SK-N-SH (cell line): ENCODE results near the gene AGAP9. TPM values are rescaled to one million over a fixed set of nuclear protein-coding genes. Genes with fewer than 3 reads are reported as not detected.
A peak's percentile ranks its signal among the peaks of the same experiment; 100 is the strongest.
"Not testable (repeated sequence)": the region's sequence is repeated elsewhere in the genome, so short reads cannot be mapped to it uniquely, and the experiment has no call there.

ENCODE experiments used
- CTCF ChIA-PET: fragments of 300-600, 350-600 bp; formaldehyde crosslinking; extraction: SDS; loops from one replicate; lab custom pipeline; 2021; lab: Yijun Ruan, JAX
- POLR2A ChIA-PET: fragments of 350-600 bp; sonication (Branson Sonifier 250); formaldehyde crosslinking; extraction: SDS; loops from one replicate; lab custom pipeline; 2020; ENCODE audit warnings: antibody characterized with exemption, inconsistent platforms; lab: Yijun Ruan, JAX
- DNase-seq: peaks from one replicate; pipeline ENCODE4 v3.0.0; 2012
- H2AFZ ChIP-seq: fragments of 200-600 bp; sonication (generic); 2 replicates; pipeline ENCODE4 v1.8.1; 2016; ENCODE audit warnings: antibody characterized with exemption, mild to moderate bottlenecking, low read depth
- H3F3A ChIP-seq: fragments of 200-600 bp; sonication (generic); replicated peaks from 2 replicates; pipeline ENCODE3; 2016; ENCODE audit warnings: antibody characterized with exemption, mild to moderate bottlenecking; ENCODE audit not compliant: insufficient read depth
- H3K27ac ChIP-seq, 2 experiments: fragments of 200-500 bp in 1 of 2; fragments of 200-600 bp in 1 of 2; sonication (Bioruptor generic) in 1 of 2; sonication (generic), shearing (Covaris generic) in 1 of 2; 2 replicates each; pipeline versions ENCODE4 v1.5.1 to v1.6.1; 2014 to 2016; ENCODE audit warnings: low read depth in 2 of 2, inconsistent platforms in 1 of 2, low read length in 1 of 2, mild to moderate bottlenecking in 1 of 2, mixed read lengths in 1 of 2
- H3K27me3 ChIP-seq: fragments of 200-600 bp; sonication (generic), shearing (Covaris generic); 2 replicates; pipeline ENCODE4 v1.6.1; 2016; ENCODE audit warnings: mixed run types; ENCODE audit not compliant: insufficient read depth
- H3K36me3 ChIP-seq, 2 experiments: fragments of 200-500 bp in 1 of 2; fragments of 200-600 bp in 1 of 2; sonication (Bioruptor generic) in 1 of 2; sonication (generic) in 1 of 2; replicated peaks in 1 of 2; 2 replicates each; pipeline versions ENCODE3 to v1.5.1; 2014 to 2016; ENCODE audit warnings: low read length in 1 of 2, mild to moderate bottlenecking in 1 of 2; ENCODE audit not compliant: insufficient read depth in 2 of 2, control insufficient read depth in 1 of 2
- H3K4me1 ChIP-seq, 2 experiments: fragments of 200-500 bp in 1 of 2; fragments of 200-600 bp in 1 of 2; sonication (Bioruptor generic) in 1 of 2; sonication (generic), shearing (Covaris generic) in 1 of 2; 2 replicates each; pipeline versions ENCODE4 v1.5.1 to v1.6.1; 2014 to 2016; ENCODE audit warnings: low read depth in 1 of 2, low read length in 1 of 2, mixed run types in 1 of 2; ENCODE audit not compliant: insufficient read depth in 2 of 2, control insufficient read depth in 1 of 2
- H3K4me2 ChIP-seq: fragments of 200-600 bp; sonication (generic), shearing (Covaris generic); 2 replicates; pipeline ENCODE4 v1.6.1; 2017; ENCODE audit warnings: mixed run types
- H3K4me3 ChIP-seq, 2 experiments: fragments of 200-500 bp in 1 of 2; fragments of 200-600 bp in 1 of 2; sonication (Bioruptor generic) in 1 of 2; sonication (generic), shearing (Covaris generic) in 1 of 2; 2 replicates each; pipeline versions ENCODE4 v1.5.1 to v1.8.1; 2014 to 2016; ENCODE audit warnings: low read depth in 2 of 2, inconsistent platforms in 1 of 2, low read length in 1 of 2, mild to moderate bottlenecking in 1 of 2, mixed read lengths in 1 of 2, moderate library complexity in 1 of 2
- H3K79me2 ChIP-seq: fragments of 200-600 bp; sonication (generic); 2 replicates; pipeline ENCODE4 v1.8.1; 2017; ENCODE audit warnings: mild to moderate bottlenecking; ENCODE audit not compliant: insufficient read depth
- H3K9ac ChIP-seq: fragments of 200-600 bp; sonication (generic); 2 replicates; pipeline ENCODE4 v1.6.1; 2017; ENCODE audit warnings: mixed run types
- H3K9me2 ChIP-seq: fragments of 200-600 bp; sonication (generic); 2 replicates; pipeline ENCODE4 v1.6.1; 2017; ENCODE audit warnings: mixed run types
- H3K9me3 ChIP-seq: fragments of 200-600 bp; sonication (generic); 2 replicates; pipeline ENCODE4 v1.6.1; 2017; ENCODE audit warnings: mixed run types, mild to moderate bottlenecking, moderate library complexity
- H4K20me1 ChIP-seq: fragments of 200-600 bp; sonication (generic); 2 replicates; pipeline ENCODE4 v1.6.1; 2017; ENCODE audit warnings: mild to moderate bottlenecking, mixed run types; ENCODE audit not compliant: insufficient read depth
- WGBS: methylation state at CpG from one replicate; pipeline ENCODE4 v1.1.6; 2017; ENCODE audit warnings: low lambda C conversion rate; 5-methylcytosine and 5-hydroxymethylcytosine counted together
- polyA plus RNA-seq, 3 experiments: library from polyadenylated mRNA; depleted of rRNA; stranded (reverse); fragments of >200 nt; gene quantifications; 2 replicates each; pipeline ENCODE4 v1.2.3, GENCODE V29; 2012

AGAP9 gene
- polyA plus RNA-seq, 1 of the 3 experiments (the other 2 are of a cell fraction), result 9.1 TPM

DNA sequence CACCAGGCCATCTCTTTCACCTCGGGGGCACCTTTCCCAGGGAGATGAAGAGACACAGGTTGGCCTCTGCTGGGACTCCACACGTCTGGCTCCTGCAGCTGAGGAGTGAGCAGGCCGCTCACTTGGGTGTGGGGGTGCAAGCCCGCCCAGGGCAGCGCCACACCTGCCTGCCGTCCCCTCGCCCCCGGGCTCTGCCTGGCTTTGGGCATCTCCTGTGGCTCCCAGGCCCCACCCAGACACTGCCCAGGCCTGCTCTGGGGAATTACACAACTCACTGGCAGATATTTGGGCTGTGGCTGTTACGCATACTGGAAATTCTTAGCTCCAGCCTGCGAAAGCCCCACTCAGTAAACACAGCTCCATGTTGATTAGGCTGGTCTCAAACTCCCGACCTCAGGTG is 39.5 kb downstream of the AGAP9 start, which contains the start of gene ANXA8:
Gene ANXA8, minus strand, starts transcription at position 193 of the 400 bp plus-strand sequence. Its CDS starts 182 bp downstream, at position 11.
- H3K4me2 ChIP-seq, H3K9me3 ChIP-seq, H3F3A ChIP-seq, H3K79me2 ChIP-seq, H2AFZ ChIP-seq, H3K4me1 ChIP-seq, POLR2A ChIA-PET, CTCF ChIA-PET, H3K9ac ChIP-seq, H3K27me3 ChIP-seq, H3K4me3 ChIP-seq, DNase-seq, H4K20me1 ChIP-seq, H3K36me3 ChIP-seq, H3K9me2 ChIP-seq, H3K27ac ChIP-seq: not testable (repeated sequence)
- 89% methylated on average over 6 of the region's 11 CpGs for WGBS

DNA sequence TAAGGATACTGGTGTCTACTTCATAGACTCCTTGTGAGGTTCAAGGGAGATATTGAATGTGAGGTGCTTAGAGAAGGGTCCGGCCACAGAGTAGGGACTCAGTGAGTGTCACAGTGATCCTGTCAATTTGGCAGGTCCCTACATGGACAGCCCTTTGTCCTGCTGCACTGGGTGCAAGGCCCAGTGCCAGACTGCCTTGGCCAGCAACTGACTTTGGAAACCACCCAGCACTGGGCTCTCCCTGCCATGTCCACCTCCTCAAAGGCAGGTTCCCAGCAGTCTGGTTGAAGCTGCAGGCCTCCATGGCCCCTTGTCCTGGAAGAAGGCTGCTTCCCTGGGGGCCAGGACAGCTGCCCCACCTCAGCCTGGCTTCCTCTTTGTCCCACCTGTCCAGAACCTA is 41.1 kb downstream of the AGAP9 start:
- H3K36me3 ChIP-seq, H3K4me2 ChIP-seq, H3K9me3 ChIP-seq, H3K27ac ChIP-seq, H4K20me1 ChIP-seq, H3F3A ChIP-seq, H3K9me2 ChIP-seq, H3K4me1 ChIP-seq, H2AFZ ChIP-seq, H3K9ac ChIP-seq, CTCF ChIA-PET, POLR2A ChIA-PET, H3K79me2 ChIP-seq, H3K4me3 ChIP-seq, H3K27me3 ChIP-seq, DNase-seq: not testable (repeated sequence)
- no CpG with 5 or more reads among the region's 1 CpG for WGBS

DNA sequence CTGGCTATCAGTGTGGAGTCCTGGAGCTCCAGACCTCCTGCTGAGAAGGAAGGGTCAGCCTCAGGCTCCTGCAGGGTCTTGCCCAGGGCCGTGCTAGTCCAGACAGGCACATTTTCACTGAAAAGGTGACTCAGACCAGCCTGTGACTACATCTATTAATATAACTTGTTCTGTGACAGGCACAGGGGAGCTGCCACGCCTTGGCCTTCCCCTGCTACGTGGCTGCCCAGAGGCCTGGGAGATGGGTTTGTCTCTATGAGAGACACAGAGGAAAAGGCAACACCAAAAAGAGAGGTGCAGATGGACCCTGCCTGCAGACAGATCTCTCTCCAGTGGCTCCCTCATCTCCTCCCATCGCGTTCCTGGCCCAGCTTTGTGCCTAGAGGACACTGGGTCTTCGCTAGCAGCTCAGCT is 41.7 kb downstream of the AGAP9 start:
- not testable (repeated sequence) for DNase-seq

DNA sequence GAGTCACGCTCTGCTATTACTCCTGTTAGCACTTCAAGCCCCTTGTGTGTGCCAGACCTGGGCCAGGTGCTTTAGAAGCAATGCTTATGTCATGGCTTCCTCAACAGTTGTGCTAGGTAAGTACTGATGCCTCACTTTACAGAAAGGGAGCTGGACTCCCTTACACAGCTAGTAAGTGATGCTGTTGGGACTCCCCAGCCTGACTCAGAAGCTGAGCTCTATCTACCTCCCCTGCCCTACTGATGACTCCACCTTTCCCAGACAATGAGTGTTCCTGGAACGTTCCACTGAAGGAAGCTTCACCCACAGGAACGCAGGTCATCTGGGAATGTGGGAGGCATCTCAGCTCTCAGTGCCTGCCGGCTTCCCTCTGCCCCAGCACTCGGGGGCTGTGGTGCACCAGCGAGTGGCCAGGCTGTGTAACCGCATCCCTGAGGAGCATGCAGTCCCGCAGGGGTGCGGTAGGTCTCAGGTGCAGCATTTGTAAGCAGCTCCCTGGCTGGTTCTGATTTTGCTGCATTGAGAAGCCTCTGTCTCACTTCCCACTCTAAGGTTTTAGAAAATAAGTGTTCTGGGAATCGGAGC is 42.2 kb downstream of the AGAP9 start:
- H3K36me3 ChIP-seq, H3K9me3 ChIP-seq, H3F3A ChIP-seq, CTCF ChIA-PET, H3K27ac ChIP-seq, H3K79me2 ChIP-seq, POLR2A ChIA-PET, H4K20me1 ChIP-seq, H3K9me2 ChIP-seq, H3K4me2 ChIP-seq, H3K4me1 ChIP-seq, H3K4me3 ChIP-seq, H3K27me3 ChIP-seq, H2AFZ ChIP-seq, H3K9ac ChIP-seq, DNase-seq: not testable (repeated sequence)
- WGBS, result no CpG with 5 or more reads among the region's 10 CpGs

More for the DNA sequence above, 41.7 kb downstream of the AGAP9 start:
- H3K4me2 ChIP-seq, H3K36me3 ChIP-seq, H3K27ac ChIP-seq, H3F3A ChIP-seq, H3K27me3 ChIP-seq, H3K4me3 ChIP-seq, H2AFZ ChIP-seq, H3K9me2 ChIP-seq, POLR2A ChIA-PET, H3K4me1 ChIP-seq, CTCF ChIA-PET, H3K9me3 ChIP-seq, H3K79me2 ChIP-seq, H4K20me1 ChIP-seq: not testable (repeated sequence)
- H3K9ac ChIP-seq, result 0 out of 2 replicates have a peak overlapping the region, but pooled peaks have one; percentile 34
- WGBS, result 20% methylated on average over 1 of the region's 6 CpGs

DNA sequence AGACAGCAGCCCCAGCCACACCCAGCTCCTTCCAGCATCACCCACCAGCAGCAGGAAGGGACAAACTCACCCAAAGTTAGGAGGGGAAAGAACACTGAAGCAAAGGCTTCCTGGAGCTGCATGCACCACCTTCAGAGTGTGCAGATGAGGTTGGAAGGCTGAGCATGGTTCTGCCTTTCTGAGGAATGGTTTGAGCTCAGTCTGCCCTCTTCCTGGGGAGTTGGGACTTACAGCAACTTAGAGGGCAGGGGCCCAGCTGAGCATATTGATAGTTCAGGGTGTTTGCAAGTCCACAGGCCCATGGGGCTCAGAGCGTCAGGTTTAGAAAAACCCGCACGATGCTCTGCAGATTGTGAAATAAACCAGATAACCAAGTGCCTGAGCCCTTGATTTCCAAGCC is 43.3 kb downstream of the AGAP9 start:
- POLR2A ChIA-PET, H3K27me3 ChIP-seq: not testable (repeated sequence)

DNA sequence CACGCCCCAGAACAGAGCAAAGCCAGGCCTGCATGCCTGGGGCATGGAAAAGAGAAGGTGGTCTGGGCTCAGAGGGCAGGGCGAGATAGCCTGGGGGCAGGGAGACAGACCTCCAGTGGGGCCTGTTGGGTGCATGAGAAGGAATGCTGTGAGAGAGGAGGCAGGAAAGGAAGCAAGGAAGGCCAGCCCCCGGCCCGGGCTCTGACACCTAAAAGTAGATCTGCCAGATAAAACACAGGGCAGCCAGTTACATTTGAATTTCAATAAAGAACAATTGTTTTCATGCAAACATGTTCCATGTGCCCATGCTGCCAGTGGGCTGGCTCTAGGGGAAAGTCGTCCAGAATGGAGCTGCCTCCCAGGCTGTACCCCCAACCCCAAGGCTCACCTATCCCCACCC is 45.3 kb downstream of the AGAP9 start:
- H3K27ac ChIP-seq, H4K20me1 ChIP-seq, H3K9me3 ChIP-seq, H3K79me2 ChIP-seq, H3K27me3 ChIP-seq, H3K9me2 ChIP-seq, POLR2A ChIA-PET, H3K4me2 ChIP-seq, CTCF ChIA-PET, H3K4me3 ChIP-seq, DNase-seq, H3K36me3 ChIP-seq, H3K9ac ChIP-seq, H2AFZ ChIP-seq, H3F3A ChIP-seq, H3K4me1 ChIP-seq: not testable (repeated sequence)
- 93% methylated on average over 2 of the region's 5 CpGs for WGBS

More for the DNA sequence above, 43.3 kb downstream of the AGAP9 start:
- H3K4me3 ChIP-seq, H2AFZ ChIP-seq, H3K4me1 ChIP-seq, H3F3A ChIP-seq, CTCF ChIA-PET, DNase-seq, H3K27ac ChIP-seq, H3K79me2 ChIP-seq, H4K20me1 ChIP-seq, H3K9me3 ChIP-seq, H3K9ac ChIP-seq, H3K36me3 ChIP-seq, H3K4me2 ChIP-seq, H3K9me2 ChIP-seq: not testable (repeated sequence)
- WGBS, result no CpG with 5 or more reads among the region's 3 CpGs
